GM21825 (cell line): ENCODE data around the gene TAF1C.

Experiments
- ATAC-seq: cut with Tn5 transposase; IDR thresholded peaks from one replicate; pipeline ENCODE4 v1.9.1; 2021; ENCODE audit warnings: mild to moderate bottlenecking, moderate library complexity; ENCODE audit not compliant: unreplicated experiment

Gene TAF1C

GRCh38 chr16:84132527-84133285 is 54.2 kb downstream of the TAF1C start:
- no peak for ATAC-seq

- ATAC-seq = no peak
Measured at GRCh38 chr16:84131117-84131516, 55.7 kb downstream of the TAF1C start.
